GM21515 (cell line): ENCODE results near the gene MRGPRG.

Experiments
- ATAC-seq: cut with Tn5 transposase; IDR thresholded peaks from one replicate; pipeline ENCODE4 v1.9.1; 2021; ENCODE audit not compliant: unreplicated experiment

Gene MRGPRG

GRCh38 chr11:3207526-3208189 is 11.0 kb downstream of the MRGPRG start:
- ATAC-seq = no peak

GRCh38 chr11:3206922-3207204 is 11.8 kb downstream of the MRGPRG start:
- no peak for ATAC-seq

GRCh38 chr11:3206156-3206921 is 12.3 kb downstream of the MRGPRG start:
- no peak for ATAC-seq

GRCh38 chr11:3205261-3206155 is 13.1 kb downstream of the MRGPRG start:
- no peak for ATAC-seq

GRCh38 chr11:3204141-3205015 is 14.2 kb downstream of the MRGPRG start:
- ATAC-seq = no peak

GRCh38 chr11:3203221-3204043 is 15.2 kb downstream of the MRGPRG start:
- no peak for ATAC-seq

GRCh38 chr11:3202759-3203158 is 15.9 kb downstream of the MRGPRG start:
- ATAC-seq = no peak

- no peak for ATAC-seq
Measured at GRCh38 chr11:3202305-3202704, 16.3 kb downstream of the MRGPRG start.

- ATAC-seq = no peak
Measured at GRCh38 chr11:3201677-3202181, 16.9 kb downstream of the MRGPRG start.

GRCh38 chr11:3201112-3201581 is 17.5 kb downstream of the MRGPRG start:
- ATAC-seq = no peak

- ATAC-seq = no peak
Measured at GRCh38 chr11:3200388-3201111, 18.1 kb downstream of the MRGPRG start.

GRCh38 chr11:3199537-3200295 is 18.9 kb downstream of the MRGPRG start:
- ATAC-seq = no peak

GRCh38 chr11:3198815-3199214 is 19.8 kb downstream of the MRGPRG start:
- ATAC-seq = no peak

- ATAC-seq = no peak
Measured at GRCh38 chr11:3197878-3198528, 20.6 kb downstream of the MRGPRG start.

GRCh38 chr11:3197044-3197695 is 21.4 kb downstream of the MRGPRG start:
- ATAC-seq = no peak

GRCh38 chr11:3196161-3197043 is 22.2 kb downstream of the MRGPRG start:
- no peak for ATAC-seq
